HEK293T (cell line): ENCODE measurements around the gene TARS3.
"Not testable (repeated sequence)": the region's sequence is repeated elsewhere in the genome, so short reads cannot be mapped to it uniquely, and the experiment has no call there.

Experiments used
- CTCF ChIA-PET: fragments of 350-600 bp; formaldehyde crosslinking; extraction: SDS; loops from one replicate; lab custom pipeline; 2021; ENCODE audit warnings: antibody characterized with exemption, inconsistent platforms; lab: Yijun Ruan, JAX
- POLR2A ChIA-PET: fragments of 350-600 bp; formaldehyde crosslinking; extraction: SDS; loops from one replicate; lab custom pipeline; 2020; ENCODE audit warnings: antibody characterized with exemption, inconsistent platforms; lab: Yijun Ruan, JAX
- DNase-seq: peaks from one replicate; pipeline ENCODE4 v3.0.0; 2012; ENCODE audit warnings: mixed read lengths; ENCODE audit errors: extremely low spot score
- ARNT ChIP-seq: fragments of 450-650 bp; IDR thresholded peaks from 2 replicates; pipeline ENCODE4 v1.6.1; 2017; ENCODE audit warnings: mild to moderate bottlenecking
- BHLHE40 ChIP-seq: fragments of 450-650 bp; IDR thresholded peaks from 2 replicates; pipeline ENCODE4 v1.6.1; 2016; ENCODE audit warnings: mild to moderate bottlenecking, moderate library complexity, borderline replicate concordance
- CTBP1 ChIP-seq: fragments of 450-650 bp; IDR thresholded peaks from 2 replicates; pipeline ENCODE4 v1.6.1; 2016; ENCODE audit warnings: borderline replicate concordance
- ELF4 ChIP-seq: fragments of 450-650 bp; IDR thresholded peaks from 2 replicates; pipeline ENCODE4 v1.6.1; 2017; ENCODE audit warnings: antibody characterized with exemption
- FOXA1 ChIP-seq: fragments of 450-650 bp; IDR thresholded peaks from 2 replicates; pipeline ENCODE4 v1.6.1; 2016; ENCODE audit warnings: mild to moderate bottlenecking
- FOXK2 ChIP-seq: fragments of 450-650 bp; IDR thresholded peaks from 2 replicates; pipeline ENCODE4 v1.6.1; 2016; ENCODE audit warnings: mild to moderate bottlenecking
- FOXM1 ChIP-seq: fragments of 450-650 bp; IDR thresholded peaks from 2 replicates; pipeline ENCODE4 v1.6.1; 2017; ENCODE audit warnings: mild to moderate bottlenecking, borderline replicate concordance
- HDGF ChIP-seq: fragments of 450-650 bp; IDR thresholded peaks from 2 replicates; pipeline ENCODE4 v1.6.1; 2017; ENCODE audit warnings: antibody characterized with exemption, borderline replicate concordance
- L3MBTL2 ChIP-seq: fragments of 450-650 bp; conservative IDR thresholded peaks from 2 replicates; pipeline ENCODE4 v1.6.1; 2016; ENCODE audit warnings: mild to moderate bottlenecking
- LEF1 ChIP-seq: fragments of 450-650 bp; IDR thresholded peaks from 2 replicates; pipeline ENCODE4 v1.6.1; 2017; ENCODE audit warnings: mild to moderate bottlenecking, borderline replicate concordance
- NFRKB ChIP-seq: fragments of 450-650 bp; IDR thresholded peaks from 2 replicates; pipeline ENCODE4 v1.6.1; 2016; ENCODE audit warnings: mild to moderate bottlenecking, moderate library complexity
- PKNOX1 ChIP-seq: fragments of 450-650 bp; IDR thresholded peaks from 2 replicates; pipeline ENCODE4 v1.6.1; 2016
- SP1 ChIP-seq: fragments of 450-650 bp; IDR thresholded peaks from 2 replicates; pipeline ENCODE4 v1.6.1; 2017
- SUZ12 ChIP-seq: fragments of 450-650 bp; IDR thresholded peaks from 2 replicates; pipeline ENCODE4 v1.6.1; 2016; ENCODE audit warnings: mild to moderate bottlenecking
- TARDBP ChIP-seq: fragments of 450-650 bp; IDR thresholded peaks from 2 replicates; pipeline ENCODE4 v1.6.1; 2016
- ZNF384 ChIP-seq: fragments of 450-650 bp; IDR thresholded peaks from 2 replicates; pipeline ENCODE4 v1.6.1; 2016

Gene TARS3

GRCh38 chr15:101723874-101724674, at the start of gene TARS3:
TARS3 (minus strand) TSS chr15:101724473; CDS start chr15:101724387, 86 bp downstream.
- DNase-seq, result peak; percentile 100
- POLR2A ChIA-PET, result interaction anchor here (0.8 to 3.0 kb wide), 9 partner anchors 11 to 236 kb away, joined by 3 to 17 read pairs (median 3); no protein-coding TSS in a partner anchor
- CTCF ChIA-PET, result interaction anchor here (1.3 kb wide), 1 partner anchor 82 kb away, joined by 3 read pairs; no protein-coding TSS in a partner anchor
- no peak for TF ChIP-seq BHLHE40
- no peak for TF ChIP-seq SP1
- TF ChIP-seq ZNF384, result no peak
- TF ChIP-seq PKNOX1, result no peak
- TF ChIP-seq TARDBP, result no peak
- TF ChIP-seq HDGF, result no peak; the same call in 1 of the 2 replicates
- TF ChIP-seq ELF4, result no peak; the same call in 1 of the 2 replicates
- TF ChIP-seq FOXA1, result no peak
- no peak for TF ChIP-seq ARNT
- TF ChIP-seq CTBP1, result no peak
- TF ChIP-seq L3MBTL2, result peak; percentile 91
- no peak for TF ChIP-seq FOXM1
- TF ChIP-seq LEF1, result peak; percentile 78; the same call in 1 of the 2 replicates
- no peak for TF ChIP-seq NFRKB
- no peak for TF ChIP-seq SUZ12
- no peak for TF ChIP-seq FOXK2

- DNase-seq, result peak; percentile 15
- CTCF ChIA-PET, result interaction anchor here (0.6 to 1.8 kb wide), 4 partner anchors 12 to 287 kb away, joined by 3 to 11 read pairs (median 4); no protein-coding TSS in a partner anchor
- TF ChIP-seq SUZ12 (no peak), ARNT (no peak), TARDBP (no peak)
- POLR2A ChIA-PET, result interaction anchor here (3.5 kb wide), 1 partner anchor 286 kb away, joined by 35 read pairs; no protein-coding TSS in a partner anchor
Observed at GRCh38 chr15:101773496-101774100, 49.3 kb upstream of the TARS3 start.

- ChIA-PET CTCF (interaction anchor here (0.6 to 1.8 kb wide), 3 partner anchors 135 to 286 kb away, joined by 3 to 11 read pairs (median 5); no protein-coding TSS in a partner anchor), POLR2A (interaction anchor here (3.5 kb wide), 1 partner anchor 285 kb away, joined by 35 read pairs; no protein-coding TSS in a partner anchor)
- no peak for DNase-seq
- TF ChIP-seq ZNF384 (no peak), SUZ12 (no peak), ELF4 (no peak), NFRKB (no peak), ARNT (no peak), TARDBP (no peak), PKNOX1 (no peak), FOXA1 (no peak), LEF1 (no peak)
Observed at GRCh38 chr15:101772921-101773320, 48.6 kb upstream of the TARS3 start.

- CTCF ChIA-PET, result interaction anchor here (0.6 to 1.3 kb wide), 2 partner anchors 72 to 280 kb away, joined by 3 read pairs; no protein-coding TSS in a partner anchor
- POLR2A ChIA-PET, DNase-seq: not testable (repeated sequence)
Observed at GRCh38 chr15:101767083-101767640, 42.9 kb upstream of the TARS3 start.

- DNase-seq, result no peak
- POLR2A ChIA-PET, result no interaction called here
- CTCF ChIA-PET, result interaction anchor here (0.6 to 1.3 kb wide), 3 partner anchors 255 to 1842 kb away, joined by 3 read pairs; no protein-coding TSS in a partner anchor
- TF ChIP-seq NFRKB (no peak), ELF4 (no peak), FOXA1 (no peak), FOXK2 (no peak), ARNT (no peak), SP1 (no peak), SUZ12 (no peak), PKNOX1 (no peak), HDGF (no peak), LEF1 (no peak), FOXM1 (no peak), CTBP1 (no peak), TARDBP (no peak)
Observed at GRCh38 chr15:101765772-101766456, 41.6 kb upstream of the TARS3 start.

GRCh38 chr15:101765340-101765671, 41.0 kb upstream of the TARS3 start:
- CTCF ChIA-PET, DNase-seq, POLR2A ChIA-PET: not testable (repeated sequence)

- DNase-seq, CTCF ChIA-PET, POLR2A ChIA-PET: not testable (repeated sequence)
Observed at GRCh38 chr15:101764669-101765339, 40.5 kb upstream of the TARS3 start.

- DNase-seq, POLR2A ChIA-PET, CTCF ChIA-PET: not testable (repeated sequence)
Observed at GRCh38 chr15:101746716-101747082, 22.4 kb upstream of the TARS3 start.

GRCh38 chr15:101734837-101735236, 10.6 kb upstream of the TARS3 start:
- CTCF ChIA-PET, DNase-seq: not testable (repeated sequence)
- POLR2A ChIA-PET, result interaction anchor here (0.9 kb wide), 1 partner anchor 11 kb away, joined by 3 read pairs; no protein-coding TSS in a partner anchor
